Astrocyte of the spinal cord (primary cell): ENCODE data around the gene ITGB7.

ENCODE experiments used
- DNase-seq: peaks from one replicate; pipeline ENCODE4 v3.0.0; 2011; ENCODE audit warnings: low read depth, low spot score
- H3K4me3 ChIP-seq: 2 replicates; pipeline ENCODE4 v1.5.1; 2011; ENCODE audit warnings: low read depth, mild to moderate bottlenecking, low read length, moderate library complexity
- CTCF ChIP-seq: IDR thresholded peaks from 2 replicates; pipeline ENCODE4 v1.5.1; 2012; ENCODE audit warnings: low read depth, mild to moderate bottlenecking, low read length, inconsistent platforms
- in situ Hi-C: cut with HindIII; loops from 2 replicates; pipeline ENCODE4 v1.10.0; 2017; ENCODE audit warnings: low sequenced_read_pairs

Gene ITGB7

GRCh38 chr12:53213348-53213747, 6.3 kb upstream of the ITGB7 start:
- no peak overlapping the region for H3K4me3 ChIP-seq
- peak; percentile 95 for TF ChIP-seq CTCF
- DNase-seq, result peak; percentile 66
- in situ Hi-C loops, result no loop called here

GRCh38 chr12:53212931-53213330, 5.9 kb upstream of the ITGB7 start:
- in situ Hi-C loops, result no loop called here
- no peak overlapping the region for H3K4me3 ChIP-seq
- no peak for DNase-seq
- no peak for TF ChIP-seq CTCF

GRCh38 chr12:53211476-53212381, 4.7 kb upstream of the ITGB7 start:
- no peak overlapping the region for H3K4me3 ChIP-seq
- in situ Hi-C loops, result no loop called here
- TF ChIP-seq CTCF, result peak; percentile 54
- no peak for DNase-seq

- DNase-seq, result no peak
- no peak for TF ChIP-seq CTCF
- no peak overlapping the region for H3K4me3 ChIP-seq
- in situ Hi-C loops, result no loop called here
These were observed 3.8 kb upstream of the ITGB7 start for GRCh38 chr12:53210843-53211242.

- no peak for TF ChIP-seq CTCF
- no peak overlapping the region for H3K4me3 ChIP-seq
- in situ Hi-C loops, result no loop called here
- no peak for DNase-seq
These were observed 1.9 kb upstream of the ITGB7 start for GRCh38 chr12:53208877-53209463.

- no peak for DNase-seq
- no peak for TF ChIP-seq CTCF
- in situ Hi-C loops, result no loop called here
- H3K4me3 ChIP-seq, result no peak overlapping the region
These were observed 1.4 kb upstream of the ITGB7 start for GRCh38 chr12:53208435-53208834.
